PC-9 (cell line): Measurements from ENCODE around the gene SBF1. TPM values are rescaled to one million over a fixed set of nuclear protein-coding genes. Genes with fewer than 3 reads are reported as not detected.
A peak's percentile ranks its signal among the peaks of the same experiment; 100 is the strongest.

Source experiments
- BruUV-seq: library from RNA; stranded (reverse); fragments of 400-500 nt; replicated peaks from 2 replicates; lab custom pipeline; 2021; lab: Mats Ljungman, UMichigan
- CTCF ChIA-PET: fragments of 300-600 bp; sonication (Branson Sonifier 250); formaldehyde crosslinking; loops from one replicate; lab custom pipeline; 2022; ENCODE audit warnings: antibody characterized with exemption; lab: Charles Lee
- POLR2A ChIA-PET: fragments of 300-600 bp; sonication (Branson Sonifier 250); formaldehyde crosslinking; loops from one replicate; lab custom pipeline; 2022; ENCODE audit warnings: antibody characterized with exemption; ENCODE audit not compliant: unreplicated experiment; lab: Charles Lee
- DNase-seq, 2 experiments: peaks; one replicate each; pipeline versions ENCODE4 v3.0.0 to v3.0.0-alpha.2; 2015 to 2022; ENCODE audit warnings: mixed read lengths in 1 of 2
- H2AFZ ChIP-seq: fragments of 200-600 bp; sonication (generic); 2 replicates; pipeline ENCODE4 v1.8.1; 2017; ENCODE audit warnings: antibody characterized with exemption
- H3F3A ChIP-seq: fragments of 200-600 bp; sonication (generic); 2 replicates; pipeline ENCODE4 v1.8.1; 2017; ENCODE audit warnings: antibody characterized with exemption, mild to moderate bottlenecking, low read depth; ENCODE audit not compliant: insufficient read depth
- H3K27ac ChIP-seq: fragments of 200-600 bp; sonication (generic); 2 replicates; pipeline ENCODE4 v1.6.1; 2016; ENCODE audit warnings: mixed run types
- H3K27me3 ChIP-seq: fragments of 200-600 bp; sonication (generic); 2 replicates; pipeline ENCODE4 v1.6.1; 2016; ENCODE audit warnings: low read depth, mixed run types; ENCODE audit not compliant: insufficient read depth
- H3K36me3 ChIP-seq: fragments of 200-600 bp; sonication (generic); 2 replicates; pipeline ENCODE4 v1.6.1; 2016; ENCODE audit warnings: low read depth, mixed run types
- H3K4me1 ChIP-seq: fragments of 200-600 bp; sonication (generic); replicated peaks from 2 replicates; pipeline ENCODE4 v1.6.1; 2016; ENCODE audit warnings: mixed run types; ENCODE audit not compliant: insufficient read depth
- H3K4me2 ChIP-seq: fragments of 200-600 bp; sonication (generic); 2 replicates; pipeline ENCODE4 v1.6.1; 2017; ENCODE audit warnings: mixed run types
- H3K4me3 ChIP-seq: fragments of 200-600 bp; sonication (generic); 2 replicates; pipeline ENCODE4 v1.6.1; 2016; ENCODE audit warnings: mixed run types
- H3K79me2 ChIP-seq: fragments of 200-600 bp; sonication (generic); 2 replicates; pipeline ENCODE4 v1.6.1; 2017; ENCODE audit warnings: low read depth, mixed run types
- H3K9me2 ChIP-seq: fragments of 200-600 bp; sonication (generic); 2 replicates; pipeline ENCODE4 v1.8.1; 2017; ENCODE audit warnings: mild to moderate bottlenecking; ENCODE audit not compliant: insufficient read depth
- H3K9me3 ChIP-seq: fragments of 200-600 bp; sonication (generic); 2 replicates; pipeline ENCODE4 v1.8.1; 2016; ENCODE audit warnings: low read depth; ENCODE audit not compliant: insufficient read depth
- H4K20me1 ChIP-seq: fragments of 200-600 bp; sonication (generic); 2 replicates; pipeline ENCODE4 v1.8.1; 2017; ENCODE audit not compliant: insufficient read depth
- EZH2 ChIP-seq: fragments of 200-600 bp; sonication (generic); IDR thresholded peaks from 2 replicates; pipeline ENCODE4 v1.8.0; 2017; ENCODE audit warnings: antibody characterized with exemption, low read depth
- intact Hi-C: fragments of 100-400 bp; cut with micrococcal nuclease; formaldehyde crosslinking; loops from one replicate; pipeline ENCODE4 v1.10.0; 2022; ENCODE audit not compliant: unreplicated experiment
- total RNA-seq: library from RNA; stranded (reverse); gene quantifications from 2 replicates; pipeline ENCODE4 v1.2.3, GENCODE V29; 2021
- TF ChIP-seq, protein P1 (sequence below): fragments of 200-600 bp; sonication (generic); conservative IDR thresholded peaks from 2 replicates; pipeline ENCODE4 v1.6.1; 2017; ENCODE audit warnings: mixed run types, antibody characterized with exemption, mild to moderate bottlenecking, moderate library complexity

Gene SBF1
- total RNA-seq, 1 experiment from 2014 or later = 85.2 TPM

DNA sequence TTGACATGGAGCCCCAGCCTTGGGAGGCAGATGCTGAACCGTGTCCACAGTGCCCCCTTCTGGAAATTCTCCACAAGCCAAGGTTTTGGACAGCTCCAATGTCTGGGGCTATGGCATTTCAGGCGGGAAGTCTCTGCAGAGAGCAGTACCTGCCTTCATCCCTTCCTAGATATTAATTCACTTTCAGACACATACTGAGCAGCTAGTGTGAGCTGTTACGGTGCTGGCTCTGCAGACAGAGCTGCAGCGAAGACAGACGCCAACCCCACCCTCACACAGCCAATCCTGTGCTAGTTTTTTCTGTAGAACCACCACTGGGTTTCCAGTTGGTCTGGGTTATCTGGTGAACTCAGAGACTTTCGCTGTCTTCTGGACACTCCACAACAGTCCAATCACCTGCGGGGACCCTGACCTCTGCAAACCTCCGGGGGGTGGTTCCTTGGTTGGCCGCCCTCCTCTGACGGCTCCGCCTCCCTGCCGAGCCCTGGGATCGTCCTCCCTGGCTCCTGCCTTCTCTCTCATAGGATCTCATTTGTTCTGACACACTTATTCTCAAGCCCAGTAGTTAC, 23.6 kb upstream of the SBF1 start:
- CTCF ChIA-PET = interaction anchor here (0.7 kb wide), 1 partner anchor 60 kb away, joined by 4 read pairs; no protein-coding TSS in a partner anchor
- POLR2A ChIA-PET = interaction anchor here (0.6 kb wide), 2 partner anchors 16 to 254 kb away, joined by 4 read pairs; partner anchors contain the start of gene TUBGCP6
- H3K27me3 ChIP-seq = no peaks in the 10 kb centered on the region
- no peak for TF ChIP-seq EZH2
- TF ChIP-seq, protein P1, sequence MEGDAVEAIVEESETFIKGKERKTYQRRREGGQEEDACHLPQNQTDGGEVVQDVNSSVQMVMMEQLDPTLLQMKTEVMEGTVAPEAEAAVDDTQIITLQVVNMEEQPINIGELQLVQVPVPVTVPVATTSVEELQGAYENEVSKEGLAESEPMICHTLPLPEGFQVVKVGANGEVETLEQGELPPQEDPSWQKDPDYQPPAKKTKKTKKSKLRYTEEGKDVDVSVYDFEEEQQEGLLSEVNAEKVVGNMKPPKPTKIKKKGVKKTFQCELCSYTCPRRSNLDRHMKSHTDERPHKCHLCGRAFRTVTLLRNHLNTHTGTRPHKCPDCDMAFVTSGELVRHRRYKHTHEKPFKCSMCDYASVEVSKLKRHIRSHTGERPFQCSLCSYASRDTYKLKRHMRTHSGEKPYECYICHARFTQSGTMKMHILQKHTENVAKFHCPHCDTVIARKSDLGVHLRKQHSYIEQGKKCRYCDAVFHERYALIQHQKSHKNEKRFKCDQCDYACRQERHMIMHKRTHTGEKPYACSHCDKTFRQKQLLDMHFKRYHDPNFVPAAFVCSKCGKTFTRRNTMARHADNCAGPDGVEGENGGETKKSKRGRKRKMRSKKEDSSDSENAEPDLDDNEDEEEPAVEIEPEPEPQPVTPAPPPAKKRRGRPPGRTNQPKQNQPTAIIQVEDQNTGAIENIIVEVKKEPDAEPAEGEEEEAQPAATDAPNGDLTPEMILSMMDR = peak; percentile 88
- H3K9me3 ChIP-seq = no peaks in the 10 kb centered on the region
- H3K9me2 ChIP-seq = no peaks in the 10 kb centered on the region
- H3F3A ChIP-seq = peaks cover 45% of the 10 kb centered on the region
- 0 out of 2 replicates have a peak, but pooled peaks cover 3% of the 10 kb centered on the region for H4K20me1 ChIP-seq
- peak overlapping the region; percentile 66 for H3K4me2 ChIP-seq
- peak overlapping the region; percentile 5; the same call in 1 of the 2 replicates for H2AFZ ChIP-seq
- DNase-seq = peak; percentile 67 to 72
- BruUV-seq = no TSS peak
- no peak overlapping the region for H3K27ac ChIP-seq
- peak overlapping the region; percentile 22; the same call in 1 of the 2 replicates for H3K4me3 ChIP-seq
- intact Hi-C loops = loop anchor here (2.0 to 5.0 kb wide), 3 partner anchors 36 to 258 kb away; no protein-coding TSS in a partner anchor
- H3K4me1 ChIP-seq = peaks cover 12% of the 10 kb centered on the region
- no peaks in the 10 kb centered on the region for H3K36me3 ChIP-seq
- H3K79me2 ChIP-seq = no peaks in the 10 kb centered on the region

DNA sequence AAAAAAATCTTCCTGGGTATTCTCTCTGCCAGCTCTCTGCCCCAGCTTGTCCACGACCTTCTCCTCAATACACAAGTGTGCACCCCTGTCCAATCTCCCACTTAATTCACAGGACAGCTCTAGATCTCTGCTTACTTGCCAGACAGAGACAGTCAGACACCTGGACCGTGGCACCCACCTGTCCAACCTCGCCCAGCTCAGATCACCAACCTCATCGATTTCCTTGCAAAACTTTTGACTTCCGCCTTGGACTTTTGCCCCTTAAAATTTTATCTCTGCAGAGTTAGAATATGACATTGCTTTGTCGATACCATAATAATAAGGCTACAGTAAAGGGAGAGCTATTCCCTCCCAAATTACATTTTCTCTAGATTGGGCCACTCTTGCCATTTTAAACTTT, 22.3 kb upstream of the SBF1 start:
- peaks cover 12% of the 10 kb centered on the region for H3K4me1 ChIP-seq
- CTCF ChIA-PET = no interaction called here
- no peaks in the 10 kb centered on the region for H4K20me1 ChIP-seq
- H3K36me3 ChIP-seq = no peaks in the 10 kb centered on the region
- no peak overlapping the region for H3K4me3 ChIP-seq
- no peak overlapping the region for H3K27ac ChIP-seq
- H3K4me2 ChIP-seq = no peak overlapping the region
- H3K79me2 ChIP-seq = no peaks in the 10 kb centered on the region
- H3K27me3 ChIP-seq = no peaks in the 10 kb centered on the region
- TF ChIP-seq, protein P1 = no peak
- no peak for TF ChIP-seq EZH2
- no peak overlapping the region for H2AFZ ChIP-seq
- intact Hi-C loops = loop anchor here (5.0 kb wide), 2 partner anchors 35 to 55 kb away; no protein-coding TSS in a partner anchor
- H3K9me3 ChIP-seq = no peaks in the 10 kb centered on the region
- no peaks in the 10 kb centered on the region for H3K9me2 ChIP-seq
- peaks cover 45% of the 10 kb centered on the region for H3F3A ChIP-seq
- DNase-seq = no peak
- POLR2A ChIA-PET = no interaction called here
- BruUV-seq = no TSS peak

DNA sequence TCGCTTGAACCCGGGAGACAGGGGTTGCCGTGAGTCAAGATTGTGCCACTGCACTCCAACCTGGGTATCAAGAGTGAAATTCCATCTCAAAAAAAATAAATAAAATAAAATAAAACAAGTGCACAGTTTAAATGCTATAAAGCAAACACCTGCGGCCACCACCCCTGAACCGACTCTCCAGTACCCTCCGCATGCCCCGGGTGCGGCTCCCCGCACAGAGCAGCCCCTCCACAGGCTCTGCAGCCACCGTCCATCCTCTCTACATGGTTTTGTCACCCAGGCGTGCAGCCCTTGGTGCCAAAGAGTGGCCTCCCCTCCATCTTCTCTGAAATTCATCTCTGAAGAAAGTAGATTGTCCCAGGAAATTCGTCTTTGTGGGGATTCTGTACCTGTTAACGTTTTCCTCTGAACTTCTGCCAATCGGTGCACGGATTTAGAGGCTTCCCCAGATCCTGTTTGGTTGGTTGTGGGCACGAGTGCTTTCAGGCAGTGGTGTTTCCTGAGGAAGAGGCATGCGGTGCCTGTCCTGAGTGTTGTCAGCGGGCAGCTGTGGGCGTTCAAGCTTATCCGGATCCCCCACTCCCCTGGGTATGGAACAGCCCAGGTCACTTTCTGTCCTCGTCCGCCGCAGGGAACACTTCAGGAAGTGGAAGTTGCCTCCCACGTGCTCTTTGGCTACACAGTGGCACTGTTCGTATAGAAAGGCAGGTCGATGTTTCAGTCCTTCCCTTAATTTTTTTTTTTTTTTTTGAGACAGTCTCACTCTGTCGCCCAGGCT, 15.9 kb upstream of the SBF1 start:
- no peaks in the 10 kb centered on the region; the same call in 1 of the 2 replicates for H3F3A ChIP-seq
- no peaks in the 10 kb centered on the region for H3K9me2 ChIP-seq
- H3K36me3 ChIP-seq = no peaks in the 10 kb centered on the region
- no peaks in the 10 kb centered on the region for H3K79me2 ChIP-seq
- H3K27ac ChIP-seq = no peak overlapping the region
- no TSS peak for BruUV-seq
- DNase-seq = no peak
- H3K27me3 ChIP-seq = no peaks in the 10 kb centered on the region
- TF ChIP-seq EZH2 = no peak
- TF ChIP-seq, protein P1 = no peak
- CTCF ChIA-PET = no interaction called here
- H2AFZ ChIP-seq = no peak overlapping the region
- intact Hi-C loops = no loop called here
- no peaks in the 10 kb centered on the region for H4K20me1 ChIP-seq
- POLR2A ChIA-PET = interaction anchor here (0.6 kb wide), 1 partner anchor 133 kb away, joined by 3 read pairs; no protein-coding TSS in a partner anchor
- 0 out of 2 replicates have a peak, but pooled peaks cover 4% of the 10 kb centered on the region for H3K4me1 ChIP-seq
- no peak overlapping the region for H3K4me2 ChIP-seq
- H3K9me3 ChIP-seq = no peaks in the 10 kb centered on the region
- no peak overlapping the region for H3K4me3 ChIP-seq
